Colonic mucosa (tissue), 4 donors: ENCODE results near the gene HLCS. TPM values are rescaled to one million over a fixed set of nuclear protein-coding genes. Genes with fewer than 3 reads are reported as not detected.
A peak's percentile ranks its signal among the peaks of the same experiment; 100 is the strongest.

Experiments
- DNase-seq: peaks from one replicate; pipeline ENCODE4 v3.0.0-alpha.2; 2020
- H3K27ac ChIP-seq: fragments of 200-600 bp; one replicate; pipeline ENCODE4 v1.8.0; 2021
- H3K27me3 ChIP-seq: fragments of 200-600 bp; one replicate; pipeline ENCODE4 v1.8.0; 2021
- H3K36me3 ChIP-seq: fragments of 200-600 bp; one replicate; pipeline ENCODE4 v1.8.0; 2021
- H3K4me1 ChIP-seq: fragments of 200-600 bp; one replicate; pipeline ENCODE4 v1.8.0; 2021; ENCODE audit warnings: mild to moderate bottlenecking
- H3K4me3 ChIP-seq: fragments of 200-600 bp; one replicate; pipeline ENCODE4 v1.8.0; 2021
- H3K9ac ChIP-seq, 2 donors: one replicate each; pipeline ENCODE4 v1.7.0; 2013; ENCODE audit warnings: control low read depth in 2 of 2, low read depth in 2 of 2, low read length in 2 of 2
- H3K9me3 ChIP-seq: fragments of 200-600 bp; one replicate; pipeline ENCODE4 v1.8.0; 2021
- CTCF ChIP-seq: fragments of 200-600 bp; IDR thresholded peaks from one replicate; pipeline ENCODE4 v1.8.0; 2022; ENCODE audit warnings: antibody characterized with exemption, mild to moderate bottlenecking
- intact Hi-C: fragments of 100-400 bp; cut with DNase I; formaldehyde crosslinking; loops from one replicate; pipeline ENCODE4 v1.14.1; 2022
- total RNA-seq, 2 donors: library from RNA; stranded (reverse); fragmentation: NEBNext Ultra II Directional in 1 of 2; extraction: Animal tissue kit (Norgen Biotek cat#: 25700) in 1 of 2; gene quantifications; one replicate each; pipeline ENCODE4 v1.2.1, GENCODE V29; 2021
- donor health status: healthy.
- donor health status: DM: no; HTN: no; CAD: no.
- donor health status: DM: no; HTN: no; CAD: no.

The HLCS gene
- total RNA-seq, 2 donors from 2014 or later, result 10.8 to 11.4 TPM

- Histone ChIP-seq H3K27ac (no peak overlapping the region), H3K4me3 (no peak overlapping the region)
- DNase-seq, result no peak
Observed at GRCh38 chr21:36707763-36708285, 258.6 kb downstream of the HLCS start.

GRCh38 chr21:36706951-36707762, 259.3 kb downstream of the HLCS start:
- Histone ChIP-seq H3K36me3 (no peaks in the 10 kb centered on the region), H3K4me3 (no peak overlapping the region), H3K27ac (no peak overlapping the region), H3K9me3 (no peaks in the 10 kb centered on the region), H3K9ac (no peak overlapping the region), H3K27me3 (peaks cover 95% of the 10 kb centered on the region), H3K4me1 (peaks cover 8% of the 10 kb centered on the region)
- no peak for TF ChIP-seq CTCF
- intact Hi-C loops, result no loop called here
- DNase-seq, result peak; percentile 17

More at GRCh38 chr21:36707763-36708285, 258.6 kb downstream of the HLCS start:
- no peaks in the 10 kb centered on the region for H3K36me3 ChIP-seq
- H3K9me3 ChIP-seq, result no peaks in the 10 kb centered on the region
- peaks cover 8% of the 10 kb centered on the region for H3K4me1 ChIP-seq
- H3K9ac ChIP-seq, result no peak overlapping the region
- intact Hi-C loops, result no loop called here
- peaks cover 95% of the 10 kb centered on the region for H3K27me3 ChIP-seq
- no peak for TF ChIP-seq CTCF

- no peaks in the 10 kb centered on the region for H3K36me3 ChIP-seq
- peaks cover 100% of the 10 kb centered on the region for H3K27me3 ChIP-seq
- H3K9me3 ChIP-seq, result no peaks in the 10 kb centered on the region
- intact Hi-C loops, result no loop called here
- H3K9ac ChIP-seq, result no peak overlapping the region
- DNase-seq, result no peak
- peaks cover 8% of the 10 kb centered on the region for H3K4me1 ChIP-seq
- H3K27ac ChIP-seq, result no peak overlapping the region
- no peak overlapping the region for H3K4me3 ChIP-seq
- TF ChIP-seq CTCF, result no peak
Observed at GRCh38 chr21:36706482-36706852, 260.0 kb downstream of the HLCS start.

- no peak for TF ChIP-seq CTCF
- H3K4me1 ChIP-seq, result peaks cover 12% of the 10 kb centered on the region
- no peak overlapping the region for H3K4me3 ChIP-seq
- no peaks in the 10 kb centered on the region for H3K9me3 ChIP-seq
- peaks cover 100% of the 10 kb centered on the region for H3K27me3 ChIP-seq
- no peak overlapping the region for H3K27ac ChIP-seq
- intact Hi-C loops, result no loop called here
- peak; percentile 13 for DNase-seq
- H3K36me3 ChIP-seq, result no peaks in the 10 kb centered on the region
- no peak overlapping the region for H3K9ac ChIP-seq
Observed at GRCh38 chr21:36705679-36706481, 260.6 kb downstream of the HLCS start.

- no peaks in the 10 kb centered on the region for H3K9me3 ChIP-seq
- no peak for DNase-seq
- H3K4me3 ChIP-seq, result no peak overlapping the region
- intact Hi-C loops, result no loop called here
- no peaks in the 10 kb centered on the region for H3K36me3 ChIP-seq
- no peak overlapping the region for H3K27ac ChIP-seq
- no peak for TF ChIP-seq CTCF
- H3K4me1 ChIP-seq, result peaks cover 15% of the 10 kb centered on the region
- peaks cover 100% of the 10 kb centered on the region for H3K27me3 ChIP-seq
- no peak overlapping the region for H3K9ac ChIP-seq
Observed at GRCh38 chr21:36704958-36705678, 261.4 kb downstream of the HLCS start.
